Mesodermal cell (in vitro differentiated cells): Measurements from ENCODE around the gene CTXND1.

ENCODE experiments used
- H3K27ac ChIP-seq: 2 replicates; pipeline ENCODE4 v1.7.0; 2013; ENCODE audit warnings: mild to moderate bottlenecking, low read depth, low read length, moderate library complexity; ENCODE audit not compliant: severe bottlenecking
- H3K36me3 ChIP-seq: 2 replicates; pipeline ENCODE4 v1.7.1; 2013; ENCODE audit warnings: mild to moderate bottlenecking, low read length, moderate library complexity; ENCODE audit not compliant: control insufficient read depth, insufficient read depth
- H3K4me1 ChIP-seq: one replicate; pipeline ENCODE4 v1.7.1; 2013; ENCODE audit warnings: mild to moderate bottlenecking, low read length; ENCODE audit not compliant: insufficient read depth, control insufficient read depth, poor library complexity, severe bottlenecking
- H3K4me3 ChIP-seq: 2 replicates; pipeline ENCODE4 v1.7.0; 2013; ENCODE audit warnings: low read length, control low read depth, mild to moderate bottlenecking; ENCODE audit not compliant: insufficient read depth, poor library complexity, severe bottlenecking; ENCODE audit errors: extremely low read depth
- H3K9me3 ChIP-seq: 2 replicates; pipeline ENCODE4 v1.7.1; 2013; ENCODE audit warnings: mild to moderate bottlenecking, low read length, moderate library complexity; ENCODE audit not compliant: control insufficient read depth
- WGBS, 2 experiments: methylation state at CpG; one replicate each; pipeline ENCODE4 v1.1.5; 2013; ENCODE audit warnings: missing lambda C conversion rate in 2 of 2; ENCODE audit not compliant: insufficient coverage in 2 of 2; 5-methylcytosine and 5-hydroxymethylcytosine counted together

The CTXND1 gene

DNA sequence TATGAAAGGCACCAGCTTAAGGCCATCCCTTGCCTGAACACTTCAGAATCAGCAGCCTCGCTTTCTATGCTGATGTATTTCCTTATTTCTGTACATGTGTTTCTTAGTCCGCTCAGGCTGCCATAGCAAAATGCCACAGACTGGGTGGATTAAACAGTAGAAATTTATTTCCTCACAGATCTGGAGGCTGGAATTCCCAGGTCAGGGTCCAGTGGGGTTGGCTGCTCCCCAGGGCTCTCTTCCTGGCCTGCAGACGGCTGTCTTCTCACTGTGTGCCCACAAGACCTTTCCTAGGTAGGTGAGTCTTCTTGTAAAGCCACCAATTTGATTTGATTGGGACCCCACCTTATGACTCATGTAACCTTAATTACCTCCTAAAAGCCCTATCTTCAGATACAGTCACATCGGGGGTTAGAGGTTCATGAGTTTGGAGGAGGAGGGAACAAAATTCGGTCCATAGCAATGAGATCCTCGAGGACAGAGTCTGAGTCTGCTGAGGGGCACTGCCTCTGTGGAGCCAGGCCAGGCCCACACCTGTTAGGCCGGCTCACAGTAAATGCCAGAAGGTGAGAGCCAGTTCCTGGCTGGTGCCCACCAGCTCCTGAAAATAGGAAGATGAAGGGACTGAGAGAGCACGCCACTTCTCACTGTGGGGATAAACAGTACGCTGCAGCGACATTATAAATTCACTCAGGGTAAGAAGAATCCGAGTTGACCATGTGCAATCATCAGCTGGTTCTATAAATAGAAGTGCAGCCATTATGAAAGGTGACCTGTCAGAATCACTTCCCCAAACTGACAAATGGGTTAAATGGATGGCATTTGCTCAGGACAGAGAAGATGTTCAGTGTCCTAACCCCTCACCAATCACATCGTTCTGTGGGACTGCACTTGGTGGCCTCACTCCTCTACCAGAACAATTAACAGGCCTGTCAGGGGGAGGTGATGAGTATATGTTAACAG is 41.1 kb downstream of the CTXND1 start:
- H3K36me3 ChIP-seq: no peaks in the 10 kb centered on the region
- no peaks in the 10 kb centered on the region for H3K4me1 ChIP-seq
- 93 to 100% methylated on average over 5 to 8 of the region's 12 CpGs for WGBS, 2 experiments
- no peak overlapping the region for H3K4me3 ChIP-seq
- no peak overlapping the region for H3K27ac ChIP-seq
- H3K9me3 ChIP-seq: no peaks in the 10 kb centered on the region

DNA sequence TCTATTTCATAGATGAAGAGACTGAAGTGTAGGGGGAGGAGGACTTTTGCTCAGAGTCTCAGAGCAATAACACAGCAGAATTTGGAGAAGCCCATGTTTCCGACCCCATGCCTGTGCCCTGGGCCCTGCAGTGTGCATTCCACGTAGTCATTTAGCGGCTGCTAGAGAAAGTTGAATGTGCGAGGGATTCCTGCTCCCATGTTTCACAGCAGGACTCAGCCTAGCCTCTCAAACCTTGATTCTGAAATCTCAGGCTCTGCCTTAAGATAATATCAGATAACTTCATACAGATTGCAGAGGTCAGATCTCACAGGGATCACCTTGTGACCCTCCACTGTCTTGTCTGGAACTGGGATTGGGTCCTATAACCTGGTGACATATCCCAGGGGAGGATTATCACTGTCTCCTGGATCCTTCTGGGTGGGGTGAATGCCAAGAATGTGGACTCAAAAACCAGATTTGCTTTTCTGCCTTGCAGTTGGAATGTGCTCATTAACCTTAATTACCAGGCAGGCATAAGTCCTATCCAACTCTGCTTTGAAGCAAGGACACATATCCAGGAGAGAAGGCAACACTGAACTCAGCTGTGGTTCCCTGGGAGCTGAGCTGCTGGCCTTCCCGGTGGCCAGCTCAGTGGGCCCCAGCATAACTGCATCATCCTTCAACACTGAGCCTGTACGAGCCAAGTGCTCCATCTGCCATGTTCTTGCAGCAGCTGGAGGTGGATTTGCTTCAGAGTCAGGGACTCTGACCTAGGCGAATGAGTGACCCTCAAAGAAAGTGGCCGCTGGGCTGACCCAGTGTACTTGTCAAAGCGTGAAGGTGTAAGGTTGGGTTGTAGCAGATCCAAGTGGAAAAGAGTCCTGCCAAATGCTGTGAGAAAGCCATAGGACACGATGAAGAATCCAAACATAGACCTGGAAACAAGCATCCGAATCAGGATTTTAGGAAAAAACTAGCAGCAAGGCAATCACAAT is 43.0 kb downstream of the CTXND1 start:
- H3K4me3 ChIP-seq: no peak overlapping the region
- H3K27ac ChIP-seq: no peak overlapping the region
- H3K4me1 ChIP-seq: no peaks in the 10 kb centered on the region
- H3K9me3 ChIP-seq: no peaks in the 10 kb centered on the region
- WGBS, 2 experiments: 95 to 97% methylated on average over 10 to 11 of the region's 11 CpGs
- H3K36me3 ChIP-seq: no peaks in the 10 kb centered on the region

DNA sequence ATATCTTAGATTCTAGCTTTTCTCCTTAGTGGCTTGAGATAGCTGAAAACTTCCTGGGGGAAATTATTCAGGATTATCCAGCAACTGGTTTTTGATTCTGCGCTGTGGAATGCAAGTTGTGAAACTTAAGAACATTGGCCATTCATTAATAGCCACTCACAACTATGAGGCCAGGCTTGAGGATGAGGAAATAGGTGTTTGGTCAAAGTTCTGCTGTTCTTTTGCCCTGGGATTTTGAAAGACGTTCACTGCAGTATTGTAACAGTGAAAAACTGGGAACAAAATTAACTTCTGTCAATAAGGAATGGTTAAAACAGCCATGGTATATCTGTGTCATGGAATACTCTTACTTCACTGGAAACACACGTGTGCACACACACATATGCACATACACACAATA is 44.1 kb downstream of the CTXND1 start:
- no peak overlapping the region for H3K4me3 ChIP-seq
- WGBS, 2 experiments: no CpG with 5 or more reads among the region's 3 CpGs
- no peaks in the 10 kb centered on the region for H3K36me3 ChIP-seq
- no peak overlapping the region for H3K27ac ChIP-seq
- no peaks in the 10 kb centered on the region for H3K9me3 ChIP-seq
- no peaks in the 10 kb centered on the region for H3K4me1 ChIP-seq

DNA sequence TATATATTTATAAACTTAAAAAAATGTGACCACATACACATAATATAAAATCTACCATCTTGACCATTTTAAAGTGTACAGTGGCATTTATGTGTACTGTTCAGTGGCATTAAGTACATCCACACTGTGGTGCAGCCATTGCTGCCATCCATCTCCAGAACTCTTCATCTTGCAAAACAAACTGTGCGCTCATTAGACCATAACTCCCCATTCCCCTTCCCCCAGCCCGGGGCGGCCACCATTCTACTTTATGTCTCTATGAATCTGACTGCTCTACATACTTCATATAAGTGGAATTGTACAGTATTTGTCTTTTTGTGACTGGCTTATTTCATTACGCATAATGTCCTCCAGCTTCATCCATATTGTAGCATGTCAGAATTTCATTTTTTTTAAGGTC is 47.8 kb downstream of the CTXND1 start:
- H3K9me3 ChIP-seq: no peaks in the 10 kb centered on the region
- H3K4me1 ChIP-seq: no peaks in the 10 kb centered on the region
- H3K4me3 ChIP-seq: no peak overlapping the region
- H3K36me3 ChIP-seq: no peaks in the 10 kb centered on the region
- 100% methylated on average over 1 of the region's 4 CpGs; no CpG with 5 or more reads in 1 of the 2 experiments for WGBS, 2 experiments
- H3K27ac ChIP-seq: no peak overlapping the region

DNA sequence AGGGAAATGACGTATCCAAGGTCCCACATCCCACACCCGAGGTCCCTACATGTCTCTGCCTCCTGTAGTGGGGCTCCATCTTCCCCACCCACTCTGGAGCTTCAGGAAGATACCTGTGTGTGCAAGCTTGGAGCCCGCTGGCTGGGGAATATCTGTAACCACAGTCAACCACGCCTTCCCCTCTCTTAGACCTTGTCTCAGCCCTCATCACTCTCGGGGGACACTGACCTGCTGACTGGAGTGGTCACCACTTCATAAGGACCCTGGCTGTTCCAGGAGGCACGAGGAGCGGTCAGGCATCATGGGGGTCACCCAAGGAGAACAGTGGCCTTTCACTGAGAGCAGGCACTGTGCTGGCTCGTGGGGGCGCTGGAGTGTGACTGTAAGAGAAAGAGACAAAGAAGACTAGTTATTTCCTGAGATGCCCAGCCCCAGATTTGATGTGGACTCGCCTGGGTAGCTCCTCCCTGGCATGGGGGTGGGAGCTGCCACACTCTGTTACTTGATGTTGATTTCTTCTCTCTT is 48.6 kb downstream of the CTXND1 start:
- no peaks in the 10 kb centered on the region for H3K36me3 ChIP-seq
- no peak overlapping the region for H3K27ac ChIP-seq
- no peaks in the 10 kb centered on the region for H3K9me3 ChIP-seq
- WGBS, 2 experiments: 81 to 89% methylated on average over 8 to 10 of the region's 10 CpGs
- no peak overlapping the region for H3K4me3 ChIP-seq
- no peaks in the 10 kb centered on the region for H3K4me1 ChIP-seq

DNA sequence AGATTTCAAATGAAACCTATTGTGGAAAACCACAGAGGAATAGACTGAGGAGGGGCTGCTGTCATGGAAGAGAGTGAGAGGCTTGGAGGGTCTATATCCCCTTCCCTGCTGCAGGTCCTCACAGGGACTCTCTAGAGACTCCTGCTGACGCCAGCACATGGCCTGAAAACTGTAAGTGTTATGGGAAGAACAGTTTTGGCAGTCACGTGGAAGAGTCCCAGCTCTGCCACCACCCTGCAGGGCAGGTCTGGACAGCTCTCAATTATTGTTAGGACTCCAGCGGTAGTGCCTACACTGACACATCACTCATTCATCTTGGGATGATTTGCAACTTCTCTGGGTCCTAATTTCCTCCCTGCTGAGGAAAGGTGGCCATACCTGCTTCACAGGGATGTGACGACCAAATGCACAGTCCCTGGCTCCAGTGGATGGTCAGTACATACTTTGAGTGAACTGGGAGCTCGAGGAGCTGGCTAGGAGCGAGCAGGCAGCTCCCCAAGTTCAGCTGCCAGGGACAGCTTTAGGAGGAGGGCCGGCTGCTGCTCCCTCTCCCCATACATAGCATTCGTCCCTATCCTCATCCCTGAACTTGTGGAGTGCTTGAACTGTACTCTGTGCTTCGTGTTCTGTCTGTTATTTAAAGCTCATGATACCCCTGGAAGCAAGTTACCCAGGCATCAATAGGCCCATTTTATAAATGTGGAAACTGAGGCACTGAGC is 49.2 kb downstream of the CTXND1 start:
- Histone ChIP-seq H3K4me1 (no peaks in the 10 kb centered on the region), H3K9me3 (no peaks in the 10 kb centered on the region), H3K36me3 (no peaks in the 10 kb centered on the region), H3K4me3 (no peak overlapping the region), H3K27ac (no peak overlapping the region)
- 64 to 77% methylated on average over 8 to 9 of the region's 9 CpGs for WGBS, 2 experiments

DNA sequence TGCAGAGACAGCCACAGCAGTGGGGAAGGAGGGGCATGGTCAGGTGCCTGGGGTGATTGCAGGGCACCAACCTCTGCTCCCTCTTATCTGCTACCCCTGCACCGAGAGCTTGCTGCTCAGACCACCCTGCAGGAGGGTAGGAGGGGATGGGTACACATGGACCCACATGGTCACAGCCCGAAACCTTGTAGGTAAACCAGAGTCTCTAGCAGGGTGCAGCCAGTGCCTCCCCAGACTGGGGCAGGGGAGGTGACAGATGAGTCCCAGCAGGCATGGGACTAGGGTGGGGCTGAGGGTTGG is 50.0 kb downstream of the CTXND1 start:
- H3K27ac ChIP-seq: no peak overlapping the region
- no peaks in the 10 kb centered on the region for H3K36me3 ChIP-seq
- no peak overlapping the region for H3K4me3 ChIP-seq
- no peaks in the 10 kb centered on the region for H3K4me1 ChIP-seq
- 100% methylated on average over 1 of the region's 2 CpGs for WGBS, 2 experiments
- H3K9me3 ChIP-seq: no peaks in the 10 kb centered on the region

DNA sequence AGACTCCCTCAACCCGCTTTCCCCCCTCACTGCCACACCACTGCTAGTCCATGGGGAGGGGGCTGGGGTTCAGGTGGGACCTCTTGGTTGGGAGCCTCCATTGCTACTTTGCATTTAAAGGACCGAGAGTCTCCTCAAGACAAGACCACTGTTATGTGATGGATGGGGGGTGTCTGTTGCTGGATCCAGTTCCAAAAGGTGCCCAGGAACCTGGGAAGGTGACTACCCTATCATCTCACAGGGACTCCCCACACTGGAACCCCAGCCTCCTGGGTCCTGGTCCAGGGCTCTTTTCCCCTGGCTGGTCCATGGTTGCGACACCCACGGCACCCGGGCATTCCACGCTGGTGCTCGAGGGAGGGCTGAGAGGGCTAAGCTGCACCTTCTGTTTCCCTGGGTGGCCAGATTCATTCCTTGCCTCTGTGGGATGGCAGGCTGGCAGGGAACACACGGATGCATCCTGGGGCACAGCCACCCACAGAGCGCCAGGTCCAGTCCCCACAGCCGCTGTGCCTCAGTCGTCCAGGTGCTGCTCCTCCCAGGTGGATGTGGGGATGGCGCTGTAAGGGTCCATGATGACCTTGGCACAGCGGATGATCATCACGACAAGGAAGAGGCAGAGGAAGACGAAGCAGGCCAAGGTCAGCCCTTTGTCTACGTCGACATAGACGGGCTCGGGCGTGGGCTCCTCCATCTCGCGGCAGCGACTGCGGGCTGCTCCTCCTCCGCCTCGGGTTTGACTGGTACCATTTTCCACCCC is 50.6 kb downstream of the CTXND1 start:
- H3K9me3 ChIP-seq: no peaks in the 10 kb centered on the region
- H3K27ac ChIP-seq: no peak overlapping the region
- H3K4me1 ChIP-seq: no peaks in the 10 kb centered on the region
- no peak overlapping the region for H3K4me3 ChIP-seq
- no peaks in the 10 kb centered on the region for H3K36me3 ChIP-seq
- WGBS, 2 experiments: 92 to 93% methylated on average over 20 to 24 of the region's 26 CpGs

DNA sequence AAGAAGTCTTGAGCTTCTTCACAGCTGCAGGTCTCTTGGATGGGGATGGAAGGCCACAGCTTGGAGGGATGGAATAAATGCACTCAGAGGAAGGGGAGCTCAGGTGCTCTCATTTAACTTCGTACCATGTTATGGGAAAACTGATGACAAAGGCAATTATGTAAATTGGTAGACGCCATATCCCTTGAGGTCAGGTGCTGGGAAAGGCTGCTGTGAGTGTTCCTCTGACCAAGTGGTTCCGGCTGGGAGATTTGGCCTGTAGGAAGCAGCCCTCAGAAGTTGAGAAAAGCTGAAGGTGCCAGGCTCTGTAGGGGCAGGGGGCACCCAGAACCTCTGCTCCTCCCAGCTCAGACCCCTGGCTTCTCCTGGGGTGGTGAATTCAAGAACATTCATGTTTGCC is 52.1 kb downstream of the CTXND1 start:
- no peak overlapping the region for H3K27ac ChIP-seq
- 93 to 96% methylated on average over 3 of the region's 3 CpGs for WGBS, 2 experiments
- no peaks in the 10 kb centered on the region for H3K36me3 ChIP-seq
- no peak overlapping the region for H3K4me3 ChIP-seq
- H3K4me1 ChIP-seq: no peaks in the 10 kb centered on the region
- no peaks in the 10 kb centered on the region for H3K9me3 ChIP-seq

DNA sequence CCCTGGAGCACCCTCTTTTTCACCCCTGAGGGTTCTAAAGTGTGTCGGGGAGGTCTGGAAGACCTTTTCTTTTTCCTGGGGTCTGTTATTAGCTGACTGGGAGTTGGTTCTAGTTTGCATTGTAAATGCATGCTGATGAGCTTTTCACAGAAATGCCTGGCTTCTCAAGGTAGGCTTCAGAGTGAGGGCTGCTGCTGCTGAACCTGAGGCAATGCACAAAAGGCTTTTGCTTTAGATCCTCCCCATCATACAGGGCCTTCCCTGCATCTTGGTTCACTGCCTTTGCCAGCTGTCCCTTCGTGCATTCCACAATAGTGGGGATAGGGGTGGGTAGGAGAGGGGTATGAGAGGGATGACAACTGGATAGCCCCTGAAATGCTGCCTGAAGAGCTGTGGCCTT is 52.6 kb downstream of the CTXND1 start:
- no peak overlapping the region for H3K4me3 ChIP-seq
- no peak overlapping the region for H3K27ac ChIP-seq
- 33% methylated on average over 1 of the region's 2 CpGs; no CpG with 5 or more reads in 1 of the 2 experiments for WGBS, 2 experiments
- H3K9me3 ChIP-seq: no peaks in the 10 kb centered on the region
- H3K4me1 ChIP-seq: no peaks in the 10 kb centered on the region
- H3K36me3 ChIP-seq: no peaks in the 10 kb centered on the region
